ENCODE data around the gene RABL6. TPM values are rescaled to one million over a fixed set of nuclear protein-coding genes. Genes with fewer than 3 reads are reported as not detected.
"Not testable (repeated sequence)": the region's sequence is repeated elsewhere in the genome, so short reads cannot be mapped to it uniquely, and the experiment has no call there.

RABL6 gene
- total RNA-seq, 2 donors from 2014 or later: 55.6 to 59.7 TPM

DNA sequence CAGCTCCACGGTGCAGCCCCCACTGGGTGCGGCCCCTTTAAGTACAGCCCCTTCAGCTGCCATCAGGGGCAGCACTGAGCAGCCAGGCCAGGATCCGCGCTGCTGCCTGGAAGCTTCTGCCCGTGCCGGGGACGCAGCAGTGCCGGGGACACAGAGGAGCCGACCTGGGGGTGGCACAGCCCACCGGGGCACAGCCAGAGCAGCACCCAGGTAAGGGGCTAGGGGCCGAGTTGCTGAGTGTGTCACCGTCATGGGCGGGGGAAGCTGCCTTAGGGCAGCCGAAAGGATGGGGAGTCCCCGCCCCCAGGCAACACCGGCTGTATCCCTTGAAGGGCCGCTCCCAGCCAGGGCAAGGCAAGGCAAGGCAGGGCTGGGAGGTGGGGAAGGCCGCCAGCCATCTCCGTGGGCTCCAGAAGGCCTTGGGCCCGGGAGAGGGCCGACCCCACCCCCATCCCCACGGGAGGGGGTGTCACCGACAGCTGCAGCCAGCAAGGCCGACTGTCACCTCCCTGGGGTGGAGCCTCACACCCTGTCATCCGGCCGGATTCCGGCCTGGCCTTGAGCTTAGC, 34.7 kb downstream of the RABL6 start, which contains the start of gene AJM1:
Gene AJM1, plus strand, starts transcription at position 99 of the 569 bp plus-strand sequence. CDS start 1,937 bp downstream, outside the sequence.
- peaks cover 11% of the 10 kb centered on the region for H3K4me1 Mint-ChIP-seq
- ATAC-seq (peak; percentile 92), DNase-seq (peak; percentile 69 to 78 (median 70))
- not testable (repeated sequence) for H3K27ac Mint-ChIP-seq; H3K27me3 Mint-ChIP-seq; H3K36me3 Mint-ChIP-seq (ENCODE audit: low read depth); H3K9me3 ChIP-seq (ENCODE audit: control insufficient read depth, low read length, poor library complexity, severe bottlenecking)
- peak within 1 kb of the TSS; percentile 92 for H3K4me3 Mint-ChIP-seq

DNA sequence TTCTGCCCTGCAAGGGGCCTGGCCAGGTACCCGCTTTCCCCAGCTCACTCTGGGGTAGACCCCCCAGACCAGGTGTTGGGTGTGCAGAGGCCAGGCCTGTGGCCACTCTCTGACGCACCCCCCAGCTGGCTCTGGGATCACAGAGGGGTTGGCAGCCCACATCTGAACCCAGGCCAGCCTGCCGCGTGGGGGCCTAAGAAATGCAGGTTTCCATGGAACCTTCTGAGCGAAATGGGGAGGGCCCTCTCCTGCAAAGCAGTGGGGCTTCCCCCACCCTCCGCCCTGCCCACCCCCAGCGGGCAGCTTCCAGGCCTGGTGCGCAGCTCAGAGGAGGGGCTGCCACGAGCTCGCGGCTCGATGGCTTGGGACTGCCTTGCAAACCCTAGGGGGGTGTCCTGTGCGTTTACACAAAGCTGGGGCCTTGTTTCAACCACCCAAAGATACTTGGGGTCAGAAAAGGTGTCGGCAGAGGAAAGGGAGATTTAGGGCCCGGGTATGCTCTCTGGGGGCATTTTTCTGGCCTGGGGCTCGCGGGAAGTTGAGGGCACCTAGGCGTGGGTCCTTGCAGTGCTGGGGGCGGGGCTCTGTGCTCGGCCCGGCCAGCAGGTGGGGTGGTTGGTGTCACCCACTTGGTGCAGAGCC, 35.5 kb downstream of the RABL6 start:
- H3K36me3 Mint-ChIP-seq (ENCODE audit: low read depth); DNase-seq; H3K27ac Mint-ChIP-seq; ATAC-seq; H3K9me3 ChIP-seq (ENCODE audit: control insufficient read depth, low read length, poor library complexity, severe bottlenecking): not testable (repeated sequence)
- Mint-ChIP-seq H3K27me3 (peaks cover 12% of the 10 kb centered on the region), H3K4me3 (peak overlapping the region; percentile 49), H3K4me1 (peaks cover 18% of the 10 kb centered on the region)

DNA sequence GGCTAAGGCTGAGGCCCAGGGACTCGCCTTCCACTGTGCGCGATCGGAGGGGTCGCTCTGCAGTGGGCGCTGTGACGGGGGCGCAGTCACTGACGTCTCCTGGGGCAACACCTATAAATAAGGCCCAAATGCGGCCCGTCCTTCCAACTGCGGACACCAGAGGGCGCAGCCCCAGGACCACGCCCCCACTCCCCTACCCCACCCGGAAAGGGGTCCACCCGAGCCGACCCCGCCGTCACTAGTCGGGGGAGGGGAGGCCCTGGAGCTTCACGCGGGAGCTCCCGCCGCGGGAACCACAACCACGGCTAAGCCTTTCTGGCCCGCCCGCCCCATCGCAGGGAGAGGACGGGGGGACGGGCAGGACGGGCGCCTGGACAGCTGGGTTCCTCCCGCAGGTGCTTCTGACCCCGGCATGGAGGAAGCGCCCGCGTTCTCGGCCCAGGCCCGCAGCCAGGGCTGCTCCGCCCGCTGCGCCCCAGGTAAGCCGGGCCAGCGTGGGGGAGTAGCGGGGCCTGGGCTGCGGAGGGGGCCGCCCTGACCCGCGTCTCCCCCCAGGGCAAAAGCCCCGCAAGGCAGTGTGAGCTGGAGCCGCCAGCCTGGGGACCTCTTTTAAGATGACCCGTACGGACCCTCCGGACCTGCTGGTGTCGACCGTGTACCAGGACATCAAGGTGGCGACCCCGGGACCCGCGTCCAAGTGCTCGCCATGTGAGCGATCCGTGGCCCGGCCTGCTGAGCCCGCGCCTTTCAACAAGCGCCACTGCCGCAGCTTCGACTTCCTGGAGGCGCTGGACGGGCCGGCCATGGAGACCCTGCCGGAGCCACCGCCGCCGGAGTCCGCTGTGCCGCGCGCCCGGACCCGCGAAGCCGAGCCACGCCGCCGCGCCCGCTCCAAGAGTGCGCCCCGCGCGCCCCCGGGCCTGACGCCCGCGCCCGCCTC, 36.3 kb downstream of the RABL6 start:
- Mint-ChIP-seq H3K4me3 (peak overlapping the region; percentile 49), H3K27me3 (peaks cover 12% of the 10 kb centered on the region), H3K4me1 (peaks cover 20% of the 10 kb centered on the region)
- not testable (repeated sequence) for H3K9me3 ChIP-seq (ENCODE audit: control insufficient read depth, low read length, poor library complexity, severe bottlenecking); H3K27ac Mint-ChIP-seq; H3K36me3 Mint-ChIP-seq (ENCODE audit: low read depth)
- DNase-seq (peak; percentile 33 to 59 (median 44)), ATAC-seq (peak; percentile 20)

DNA sequence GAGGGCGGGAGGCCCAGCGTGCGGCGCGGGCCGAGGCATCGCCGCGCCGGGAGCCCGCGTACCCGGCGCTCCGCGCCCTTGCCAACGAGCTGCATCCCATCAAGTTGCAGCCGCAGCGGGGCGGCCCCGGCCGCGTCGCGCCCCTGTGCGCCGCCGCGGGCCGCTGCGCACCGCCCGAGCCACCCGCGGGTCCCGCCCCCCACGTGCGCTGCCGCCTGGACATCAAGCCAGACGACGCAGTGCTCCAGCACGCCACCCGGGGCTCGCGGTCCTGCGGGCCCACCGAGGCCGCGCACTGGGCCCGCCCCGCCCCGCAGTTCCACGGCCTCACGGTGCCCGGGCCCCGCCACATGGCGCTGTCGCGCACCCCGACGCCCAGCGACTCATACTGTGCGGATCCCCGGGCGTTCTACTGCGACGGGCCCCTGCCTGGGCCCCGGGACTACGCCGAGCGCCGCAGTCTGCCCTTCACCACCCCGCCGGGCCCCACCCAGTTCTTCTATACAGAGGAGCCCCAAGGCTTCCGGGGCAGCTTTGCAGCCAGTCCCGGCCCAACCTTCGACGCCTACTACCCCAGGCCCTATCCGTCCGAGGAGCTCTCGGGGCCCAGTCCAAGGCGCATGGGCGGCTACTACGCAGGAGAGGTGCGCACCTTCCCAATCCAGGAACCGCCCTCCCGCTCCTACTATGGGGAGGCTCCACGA, 37.2 kb downstream of the RABL6 start:
- ATAC-seq: no peak
- H3K27ac Mint-ChIP-seq: no peak overlapping the region
- peaks cover 23% of the 10 kb centered on the region for H3K4me1 Mint-ChIP-seq
- H3K9me3 ChIP-seq (ENCODE audit: control insufficient read depth, low read length, poor library complexity, severe bottlenecking): no peaks in the 10 kb centered on the region
- peak overlapping the region; percentile 55 for H3K4me3 Mint-ChIP-seq
- H3K27me3 Mint-ChIP-seq: peaks cover 12% of the 10 kb centered on the region
- H3K36me3 Mint-ChIP-seq (ENCODE audit: low read depth): peaks cover 5% of the 10 kb centered on the region
- DNase-seq: no peak

DNA sequence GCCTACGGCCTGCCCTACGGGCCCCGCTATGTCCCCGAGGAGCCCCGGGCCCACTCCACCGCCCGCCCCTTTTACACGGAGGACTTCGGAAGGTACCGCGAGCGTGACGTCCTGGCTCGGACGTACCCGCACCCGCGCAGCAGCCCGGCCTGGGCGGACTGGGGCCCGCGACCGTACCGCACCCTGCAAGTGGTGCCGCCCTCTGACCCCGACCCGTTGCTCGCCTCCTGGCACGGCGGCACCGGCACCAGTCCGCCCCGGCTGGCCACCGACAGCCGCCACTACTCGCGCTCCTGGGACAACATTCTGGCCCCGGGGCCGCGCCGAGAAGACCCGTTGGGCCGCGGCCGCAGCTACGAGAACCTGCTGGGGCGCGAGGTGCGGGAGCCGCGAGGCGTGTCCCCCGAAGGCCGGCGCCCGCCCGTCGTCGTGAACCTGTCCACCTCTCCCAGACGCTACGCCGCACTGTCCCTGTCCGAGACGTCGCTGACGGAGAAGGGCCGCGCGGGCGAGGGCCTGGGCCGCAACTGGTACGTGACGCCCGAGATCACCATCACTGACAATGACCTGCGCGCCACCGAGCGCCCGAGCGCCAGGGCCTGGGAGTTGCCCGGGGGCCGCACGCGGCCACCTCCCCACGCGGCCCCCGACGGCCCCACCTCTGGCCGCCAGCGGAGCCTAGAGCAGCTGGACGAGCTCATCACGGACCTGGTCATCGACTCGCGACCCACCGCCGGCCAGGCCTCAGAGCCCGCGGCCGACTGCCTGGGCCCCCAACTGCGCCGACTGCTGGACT, 37.9 kb downstream of the RABL6 start:
- Mint-ChIP-seq H3K36me3 (ENCODE audit: low read depth) (peaks cover 2% of the 10 kb centered on the region), H3K4me1 (peaks cover 23% of the 10 kb centered on the region), H3K27ac (no peak overlapping the region), H3K27me3 (peaks cover 12% of the 10 kb centered on the region), H3K4me3 (peak overlapping the region; percentile 55)
- no peak for ATAC-seq
- DNase-seq: no peak
- H3K9me3 ChIP-seq (ENCODE audit: control insufficient read depth, low read length, poor library complexity, severe bottlenecking): no peaks in the 10 kb centered on the region

DNA sequence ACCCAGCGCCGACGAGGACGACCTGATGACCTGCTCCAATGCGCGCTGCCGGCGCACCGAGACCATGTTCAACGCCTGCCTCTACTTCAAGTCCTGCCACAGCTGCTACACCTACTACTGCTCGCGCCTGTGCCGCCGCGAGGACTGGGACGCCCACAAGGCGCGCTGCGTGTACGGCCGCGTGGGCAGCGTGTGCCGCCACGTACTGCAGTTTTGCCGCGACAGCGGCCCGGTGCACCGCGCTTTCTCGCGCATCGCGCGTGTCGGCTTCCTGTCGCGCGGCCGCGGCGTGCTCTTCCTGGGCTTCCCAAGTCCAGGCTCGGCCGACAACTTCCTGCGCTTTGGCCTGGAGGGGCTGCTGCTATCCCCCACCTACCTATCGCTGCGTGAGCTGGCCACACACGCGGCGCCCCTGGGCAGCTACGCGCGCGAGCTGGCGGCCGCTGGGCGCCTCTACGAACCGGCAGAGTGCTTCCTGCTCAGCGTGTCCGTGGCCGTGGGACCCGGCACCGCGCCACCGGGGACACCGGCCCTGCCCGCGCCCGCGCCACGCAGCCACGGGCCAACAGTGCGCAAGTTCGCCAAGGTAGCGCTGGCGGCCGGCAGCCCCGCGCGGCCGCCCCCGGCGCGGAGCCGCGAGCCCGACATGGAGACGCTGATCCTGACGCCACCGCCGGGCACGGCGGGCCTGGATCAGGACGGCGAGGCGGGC, 38.8 kb downstream of the RABL6 start:
- DNase-seq: no peak
- H3K27ac Mint-ChIP-seq: peak overlapping the region; percentile 75
- H3K4me1 Mint-ChIP-seq: peaks cover 23% of the 10 kb centered on the region
- H3K36me3 Mint-ChIP-seq (ENCODE audit: low read depth): peaks cover 2% of the 10 kb centered on the region
- H3K4me3 Mint-ChIP-seq: peak overlapping the region; percentile 92
- H3K27me3 Mint-ChIP-seq: peaks cover 12% of the 10 kb centered on the region
- ATAC-seq: no peak
- no peaks in the 10 kb centered on the region for H3K9me3 ChIP-seq (ENCODE audit: control insufficient read depth, low read length, poor library complexity, severe bottlenecking)

DNA sequence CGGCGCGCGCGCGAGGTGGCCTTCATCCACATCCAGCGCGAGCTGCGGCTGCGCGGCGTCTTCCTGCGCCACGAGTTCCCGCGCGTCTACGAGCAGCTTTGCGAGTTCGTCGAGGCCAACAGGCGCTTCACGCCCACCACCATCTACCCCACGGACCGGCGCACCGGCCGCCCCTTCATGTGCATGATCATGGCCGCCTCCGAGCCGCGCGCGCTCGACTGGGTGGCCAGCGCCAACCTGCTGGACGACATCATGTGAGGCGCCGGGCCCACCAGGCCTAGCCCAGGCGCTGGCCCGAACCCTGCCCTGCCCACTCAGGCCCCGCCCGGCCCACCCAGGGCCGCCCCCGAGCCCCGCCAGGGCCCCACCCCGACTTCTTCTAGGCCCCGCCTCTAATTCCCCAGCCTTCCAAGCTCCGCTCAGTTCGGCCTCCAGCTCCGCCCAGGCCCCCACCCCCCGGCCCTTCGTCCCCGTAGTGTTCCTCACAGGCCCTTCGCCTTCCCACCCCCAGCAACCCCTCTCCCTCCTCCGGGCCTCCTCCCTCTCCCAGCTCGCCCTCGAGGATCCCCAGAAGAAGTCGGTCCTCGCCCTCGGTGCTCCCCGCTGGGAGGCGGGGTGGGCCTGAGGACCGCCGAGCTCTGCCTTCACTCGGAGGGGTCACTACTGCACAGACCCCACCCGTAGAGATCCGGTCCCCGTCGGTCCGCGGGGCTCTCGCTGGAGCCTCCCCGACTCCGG, 39.5 kb downstream of the RABL6 start:
- peak overlapping the region; percentile 75 for H3K27ac Mint-ChIP-seq
- peaks cover 12% of the 10 kb centered on the region for H3K27me3 Mint-ChIP-seq
- no peak for ATAC-seq
- peaks cover 22% of the 10 kb centered on the region for H3K4me1 Mint-ChIP-seq
- H3K9me3 ChIP-seq (ENCODE audit: control insufficient read depth, low read length, poor library complexity, severe bottlenecking): no peaks in the 10 kb centered on the region
- H3K4me3 Mint-ChIP-seq: peak overlapping the region; percentile 92
- H3K36me3 Mint-ChIP-seq (ENCODE audit: low read depth): peaks cover 2% of the 10 kb centered on the region
- no peak for DNase-seq

DNA sequence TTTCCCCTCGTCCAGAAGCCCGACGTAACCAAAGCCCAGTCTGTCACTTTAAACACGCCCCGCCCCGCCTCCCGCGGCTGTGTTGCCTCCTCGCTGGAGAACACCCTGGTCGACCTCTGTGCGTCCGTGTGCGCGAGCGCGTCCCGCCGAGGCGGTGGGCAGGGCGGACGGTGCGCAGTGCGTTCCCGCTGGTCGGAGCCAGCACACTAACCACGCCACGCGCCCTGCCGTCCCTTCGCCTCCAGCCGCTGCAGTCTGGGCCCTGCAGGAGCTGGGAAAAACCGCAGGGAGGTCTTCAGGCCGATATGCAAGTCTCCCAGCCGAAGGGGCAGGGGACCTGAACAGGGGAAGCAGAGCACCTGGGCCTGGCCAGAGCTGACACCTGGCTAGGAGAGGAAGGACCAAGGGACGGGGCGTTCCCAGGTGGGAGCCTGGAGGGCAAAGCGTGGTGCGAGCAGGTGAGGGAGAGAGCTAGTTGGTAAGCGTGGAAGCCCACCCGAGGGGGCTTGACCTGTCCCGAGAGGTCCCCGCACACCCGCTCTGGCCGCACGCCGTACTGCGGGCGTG, 40.2 kb downstream of the RABL6 start:
- H3K36me3 Mint-ChIP-seq (ENCODE audit: low read depth): peaks cover 2% of the 10 kb centered on the region
- peaks cover 20% of the 10 kb centered on the region for H3K4me1 Mint-ChIP-seq
- H3K9me3 ChIP-seq (ENCODE audit: control insufficient read depth, low read length, poor library complexity, severe bottlenecking): no peaks in the 10 kb centered on the region
- ATAC-seq (no peak), DNase-seq (peak; percentile 49 to 54 (median 50))
- H3K27me3 Mint-ChIP-seq: peaks cover 12% of the 10 kb centered on the region
- H3K4me3 Mint-ChIP-seq: peak overlapping the region; percentile 92
- H3K27ac Mint-ChIP-seq: peak overlapping the region; percentile 75

DNA sequence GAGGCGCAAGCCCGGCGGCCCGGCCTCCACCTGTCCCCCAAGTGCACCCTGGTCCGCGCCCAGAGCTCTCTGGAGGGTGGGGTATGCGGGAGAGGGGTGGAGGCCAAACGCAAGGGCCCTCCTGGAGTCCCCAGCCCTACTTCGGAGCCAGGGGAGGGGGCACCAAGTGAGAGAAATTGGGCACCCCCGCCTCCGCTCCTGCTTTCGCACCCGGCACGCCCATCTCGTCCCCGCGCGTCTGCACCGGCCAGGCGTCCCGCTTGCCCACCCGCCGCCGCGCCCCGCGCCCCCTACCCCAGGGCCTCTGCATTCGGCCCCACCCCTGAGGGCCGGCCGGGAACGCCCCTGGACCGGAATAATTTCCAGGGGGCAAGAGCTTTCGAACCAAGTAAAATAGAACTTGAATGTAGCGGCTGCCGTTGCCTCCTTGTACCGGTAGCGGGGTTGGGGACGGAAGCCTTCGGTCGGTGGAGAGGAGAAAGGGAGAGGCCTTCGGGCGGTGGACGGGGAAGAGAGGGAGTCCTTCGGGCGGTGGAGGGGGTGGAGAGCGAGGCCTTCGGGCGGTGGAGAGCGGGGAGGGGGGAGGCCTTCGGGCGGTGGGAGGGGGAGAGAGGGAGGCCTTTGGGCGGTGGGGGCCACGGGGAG, 40.8 kb downstream of the RABL6 start:
- H3K9me3 ChIP-seq (ENCODE audit: control insufficient read depth, low read length, poor library complexity, severe bottlenecking): no peaks in the 10 kb centered on the region
- peak overlapping the region; percentile 92 for H3K4me3 Mint-ChIP-seq
- peak; percentile 2 for ATAC-seq
- H3K36me3 Mint-ChIP-seq (ENCODE audit: low read depth): peaks cover 2% of the 10 kb centered on the region
- peak overlapping the region; percentile 77 for H3K27ac Mint-ChIP-seq
- no peak for DNase-seq
- peaks cover 12% of the 10 kb centered on the region for H3K27me3 Mint-ChIP-seq
- H3K4me1 Mint-ChIP-seq: peaks cover 20% of the 10 kb centered on the region

DNA sequence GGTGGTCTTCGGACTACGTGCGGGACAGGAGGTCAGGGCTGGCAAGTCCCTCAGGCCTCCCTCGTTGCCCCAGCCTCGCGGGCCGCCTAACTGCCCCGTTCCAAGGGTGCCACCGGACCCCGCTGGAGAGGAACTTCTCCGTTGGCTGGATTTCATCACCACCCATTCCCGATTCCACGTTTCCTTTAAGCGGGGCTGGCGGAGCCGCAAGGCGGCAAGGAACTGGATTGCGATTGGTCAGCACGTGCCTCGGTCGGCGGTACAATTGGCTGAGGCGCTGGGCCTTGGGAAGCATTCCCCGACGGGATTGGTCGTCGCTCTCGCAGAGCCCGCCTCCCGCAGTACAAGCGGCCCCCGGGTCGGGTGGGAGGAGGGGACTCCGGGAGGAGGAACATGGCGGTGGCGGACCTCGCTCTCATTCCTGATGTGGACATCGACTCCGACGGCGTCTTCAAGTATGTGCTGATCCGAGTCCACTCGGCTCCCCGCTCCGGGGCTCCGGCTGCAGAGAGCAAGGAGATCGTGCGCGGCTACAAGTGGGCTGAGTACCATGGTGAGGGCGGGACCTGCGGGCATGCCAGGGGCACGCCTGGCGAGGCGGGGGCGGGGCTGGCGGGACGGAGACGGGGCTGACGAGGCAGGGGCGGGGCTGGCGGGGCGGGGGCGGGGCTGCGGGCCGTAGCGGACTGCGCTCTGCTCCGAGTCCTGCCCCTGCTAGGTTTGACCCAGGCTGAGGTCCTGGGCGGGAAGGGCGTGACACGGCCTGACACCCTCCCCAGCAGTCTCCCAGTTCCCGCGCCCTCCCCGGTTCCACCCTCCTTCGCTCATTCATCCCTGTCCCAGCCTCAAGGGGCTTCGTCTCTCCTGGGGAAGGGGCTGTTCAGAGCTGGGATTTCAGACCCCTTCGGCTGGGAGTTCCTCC, 41.6 kb downstream of the RABL6 start, which contains the start of gene PHPT1:
Gene PHPT1, plus strand, starts transcription at position 372 of the 922 bp plus-strand sequence. Its CDS starts 22 bp downstream, at position 394.
- DNase-seq (peak; percentile 91 to 95 (median 93)), ATAC-seq (peak; percentile 95)
- no peaks in the 10 kb centered on the region for H3K9me3 ChIP-seq (ENCODE audit: control insufficient read depth, low read length, poor library complexity, severe bottlenecking)
- Mint-ChIP-seq H3K4me1 (peaks cover 20% of the 10 kb centered on the region), H3K36me3 (ENCODE audit: low read depth) (peaks cover 2% of the 10 kb centered on the region), H3K4me3 (peak within 1 kb of the TSS; percentile 92), H3K27me3 (peaks cover 12% of the 10 kb centered on the region), H3K27ac (peak within 1 kb of the TSS; percentile 77)

Data from T-helper 17 cell (primary cell).